Muscle layer of colon (tissue), 2 donors: Measurements from ENCODE around the gene PERM1.

ENCODE experiments used
- H3K27ac ChIP-seq: one replicate; pipeline ENCODE4 v1.7.0; 2013; ENCODE audit warnings: low read depth, mild to moderate bottlenecking, low read length, moderate library complexity
- H3K27me3 ChIP-seq, 2 donors: one replicate each; pipeline ENCODE4 v1.7.0; 2013; ENCODE audit warnings: low read length in 2 of 2, mild to moderate bottlenecking in 2 of 2; ENCODE audit not compliant: insufficient read depth in 2 of 2, control insufficient read depth in 1 of 2
- H3K36me3 ChIP-seq: one replicate; pipeline ENCODE4 v1.7.0; 2013; ENCODE audit warnings: mild to moderate bottlenecking, low read length; ENCODE audit not compliant: insufficient read depth
- H3K4me1 ChIP-seq: one replicate; pipeline ENCODE4 v1.7.0; 2013; ENCODE audit warnings: mild to moderate bottlenecking, low read length; ENCODE audit not compliant: insufficient read depth
- H3K4me3 ChIP-seq, 2 donors: one replicate each; pipeline ENCODE4 v1.7.0; 2013; ENCODE audit warnings: low read length in 2 of 2, low read depth in 1 of 2, mild to moderate bottlenecking in 1 of 2, moderate library complexity in 1 of 2
- H3K9ac ChIP-seq: one replicate; pipeline ENCODE4 v1.7.0; 2013; ENCODE audit warnings: low read length
- H3K9me3 ChIP-seq: one replicate; pipeline ENCODE4 v1.7.0; 2013; ENCODE audit warnings: mild to moderate bottlenecking, low read length
- donor health status: abdominal sarcoma.
- donor health status: Adenocarcinoma of cecum.

The PERM1 gene

GRCh38 chr1:945688-946556 is 36.0 kb downstream of the PERM1 start:
- H3K27ac ChIP-seq = no peak overlapping the region
- H3K27me3 ChIP-seq = peaks cover 0 to 28% of the 10 kb centered on the region in 2 donors
- H3K9me3 ChIP-seq = no peaks in the 10 kb centered on the region
- no peak overlapping the region for H3K4me3 ChIP-seq
- no peak overlapping the region for H3K9ac ChIP-seq
- peaks cover 51% of the 10 kb centered on the region for H3K36me3 ChIP-seq
- peaks cover 13% of the 10 kb centered on the region for H3K4me1 ChIP-seq

GRCh38 chr1:944341-945325 is 37.3 kb downstream of the PERM1 start:
- Histone ChIP-seq H3K36me3 (peaks cover 38% of the 10 kb centered on the region), H3K27me3 (peaks cover 2 to 38% of the 10 kb centered on the region in 2 donors), H3K9me3 (no peaks in the 10 kb centered on the region), H3K4me1 (peaks cover 20% of the 10 kb centered on the region), H3K9ac (no peak overlapping the region), H3K4me3 (no peak overlapping the region), H3K27ac (no peak overlapping the region)

GRCh38 chr1:943545-944340 is 38.1 kb downstream of the PERM1 start:
- Histone ChIP-seq H3K27me3 (peaks cover 10 to 47% of the 10 kb centered on the region in 2 donors), H3K9me3 (no peaks in the 10 kb centered on the region), H3K4me1 (peaks cover 20% of the 10 kb centered on the region), H3K27ac (no peak overlapping the region), H3K9ac (no peak overlapping the region), H3K4me3 (no peak overlapping the region), H3K36me3 (peaks cover 30% of the 10 kb centered on the region)

- Histone ChIP-seq H3K9me3 (no peaks in the 10 kb centered on the region), H3K27me3 (peaks cover 13 to 54% of the 10 kb centered on the region in 2 donors), H3K27ac (no peak overlapping the region), H3K9ac (no peak overlapping the region), H3K36me3 (peaks cover 23% of the 10 kb centered on the region), H3K4me3 (no peak overlapping the region), H3K4me1 (peaks cover 20% of the 10 kb centered on the region)
Observed at GRCh38 chr1:942864-943533, 38.9 kb downstream of the PERM1 start.

- Histone ChIP-seq H3K4me1 (peaks cover 20% of the 10 kb centered on the region), H3K27me3 (peaks cover 13 to 59% of the 10 kb centered on the region in 2 donors), H3K4me3 (no peak overlapping the region), H3K9me3 (no peaks in the 10 kb centered on the region), H3K9ac (no peak overlapping the region), H3K36me3 (peaks cover 17% of the 10 kb centered on the region), H3K27ac (no peak overlapping the region)
Observed at GRCh38 chr1:942411-942821, 39.5 kb downstream of the PERM1 start.

GRCh38 chr1:941588-942383 is 40.1 kb downstream of the PERM1 start:
- H3K9me3 ChIP-seq = no peaks in the 10 kb centered on the region
- H3K27me3 ChIP-seq = peaks cover 13 to 64% of the 10 kb centered on the region in 2 donors
- peaks cover 11% of the 10 kb centered on the region for H3K36me3 ChIP-seq
- H3K4me3 ChIP-seq = no peak overlapping the region
- H3K27ac ChIP-seq = no peak overlapping the region
- H3K4me1 ChIP-seq = peaks cover 20% of the 10 kb centered on the region
- H3K9ac ChIP-seq = no peak overlapping the region

GRCh38 chr1:941015-941587 is 40.8 kb downstream of the PERM1 start:
- Histone ChIP-seq H3K9ac (no peak overlapping the region), H3K9me3 (no peaks in the 10 kb centered on the region), H3K36me3 (peaks cover 5% of the 10 kb centered on the region), H3K27me3 (peaks cover 13 to 71% of the 10 kb centered on the region in 2 donors), H3K4me3 (peak overlapping the region; percentile 32 to 38), H3K27ac (peak overlapping the region; percentile 68), H3K4me1 (peaks cover 20% of the 10 kb centered on the region)

GRCh38 chr1:940107-941014 is 41.5 kb downstream of the PERM1 start:
- H3K4me3 ChIP-seq = peak overlapping the region; percentile 32 to 38
- peaks cover 20% of the 10 kb centered on the region for H3K4me1 ChIP-seq
- no peaks in the 10 kb centered on the region for H3K9me3 ChIP-seq
- no peak overlapping the region for H3K9ac ChIP-seq
- peak overlapping the region; percentile 68 for H3K27ac ChIP-seq
- no peaks in the 10 kb centered on the region for H3K36me3 ChIP-seq
- peaks cover 13 to 78% of the 10 kb centered on the region in 2 donors for H3K27me3 ChIP-seq

GRCh38 chr1:939511-940106 is 42.3 kb downstream of the PERM1 start:
- Histone ChIP-seq H3K4me1 (peaks cover 20% of the 10 kb centered on the region), H3K27ac (no peak overlapping the region), H3K36me3 (no peaks in the 10 kb centered on the region), H3K27me3 (peaks cover 13 to 83% of the 10 kb centered on the region in 2 donors), H3K9me3 (no peaks in the 10 kb centered on the region), H3K9ac (no peak overlapping the region), H3K4me3 (peak overlapping the region in 1 of 2 donors; percentile 13)
